Keratinocyte (primary cell): ENCODE data around the gene TNS4.

Experiments used
- EZH2 ChIP-seq: IDR thresholded peaks from one replicate; pipeline ENCODE4 v1.6.1; 2012; ENCODE audit warnings: inconsistent platforms, mild to moderate bottlenecking, low read length, moderate library complexity
- TF ChIP-seq, protein P1 (sequence below), 3 experiments: IDR thresholded peaks in 1 of 3; conservative IDR thresholded peaks in 1 of 3; optimal IDR thresholded peaks in 1 of 3; 2 replicates in 2 of 3; 3 replicates in 1 of 3; pipeline versions ENCODE3 to v1.5.1; 2011; ENCODE audit warnings: low read length in 3 of 3, mild to moderate bottlenecking in 3 of 3, moderate library complexity in 2 of 3, control low read depth in 1 of 3, inconsistent platforms in 1 of 3; ENCODE audit not compliant: insufficient read depth in 2 of 3; ENCODE audit errors: extremely low read depth in 1 of 3

DNA sequence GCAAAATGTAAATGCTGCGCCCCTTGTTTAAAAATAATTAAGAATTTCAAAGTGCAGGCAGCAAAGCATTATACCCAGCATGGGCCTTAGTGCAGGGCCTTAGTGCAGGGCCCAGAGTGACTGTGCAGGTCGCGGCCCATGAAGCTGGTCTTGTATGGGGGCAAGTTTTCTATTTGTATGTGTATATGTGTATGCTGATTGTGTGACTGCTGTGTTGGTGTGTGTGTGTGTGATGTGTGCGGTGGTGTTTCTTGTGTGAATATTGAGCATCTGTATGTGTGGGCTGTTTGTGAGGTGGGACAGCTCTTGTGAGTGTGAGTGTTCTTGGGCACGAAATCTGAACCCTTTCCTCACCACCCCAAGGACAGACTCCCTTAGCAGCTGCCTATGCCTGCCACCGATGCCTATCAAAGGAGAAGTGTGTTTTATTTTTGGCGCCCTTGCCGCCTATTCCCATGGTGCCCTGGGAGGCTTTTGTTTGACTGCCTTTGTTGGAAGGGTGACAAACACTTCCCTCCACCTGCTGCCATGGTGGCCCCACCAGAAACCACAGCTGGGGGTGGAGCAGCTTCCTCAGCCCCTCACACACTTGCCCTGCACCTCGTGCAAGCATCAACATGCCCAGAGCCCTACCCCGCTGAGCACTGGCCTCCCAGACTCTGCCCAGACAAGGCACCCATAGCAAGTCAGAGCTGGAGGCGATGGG, 45.8 kb upstream of the TNS4 start:
- TF ChIP-seq, protein P1, sequence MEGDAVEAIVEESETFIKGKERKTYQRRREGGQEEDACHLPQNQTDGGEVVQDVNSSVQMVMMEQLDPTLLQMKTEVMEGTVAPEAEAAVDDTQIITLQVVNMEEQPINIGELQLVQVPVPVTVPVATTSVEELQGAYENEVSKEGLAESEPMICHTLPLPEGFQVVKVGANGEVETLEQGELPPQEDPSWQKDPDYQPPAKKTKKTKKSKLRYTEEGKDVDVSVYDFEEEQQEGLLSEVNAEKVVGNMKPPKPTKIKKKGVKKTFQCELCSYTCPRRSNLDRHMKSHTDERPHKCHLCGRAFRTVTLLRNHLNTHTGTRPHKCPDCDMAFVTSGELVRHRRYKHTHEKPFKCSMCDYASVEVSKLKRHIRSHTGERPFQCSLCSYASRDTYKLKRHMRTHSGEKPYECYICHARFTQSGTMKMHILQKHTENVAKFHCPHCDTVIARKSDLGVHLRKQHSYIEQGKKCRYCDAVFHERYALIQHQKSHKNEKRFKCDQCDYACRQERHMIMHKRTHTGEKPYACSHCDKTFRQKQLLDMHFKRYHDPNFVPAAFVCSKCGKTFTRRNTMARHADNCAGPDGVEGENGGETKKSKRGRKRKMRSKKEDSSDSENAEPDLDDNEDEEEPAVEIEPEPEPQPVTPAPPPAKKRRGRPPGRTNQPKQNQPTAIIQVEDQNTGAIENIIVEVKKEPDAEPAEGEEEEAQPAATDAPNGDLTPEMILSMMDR (optimal IDR thresholded peaks at IDR 0.05 in 1 of 3, IDR thresholded peaks at IDR 0.05 in 1 of 3, conservative IDR thresholded peaks at IDR 0.05 in 1 of 3; ENCODE audit: extremely low read depth in 1 of 3, insufficient read depth in 2 of 3, low read length in 3 of 3): no peak
- no peak for TF ChIP-seq EZH2
